Suprapubic skin (tissue), 4 donors: Measurements from ENCODE around the gene ZNRF3. TPM values are rescaled to one million over a fixed set of nuclear protein-coding genes. Genes with fewer than 3 reads are reported as not detected.

Experiments used
- DNase-seq, 2 donors: peaks; one replicate each; pipeline ENCODE4 v3.0.0-alpha.2; 2019; ENCODE audit warnings: low spot score in 2 of 2
- H3K27ac ChIP-seq: fragments of 200-600 bp; sonication (generic); one replicate; pipeline ENCODE4 v1.5.1; 2019
- H3K27me3 ChIP-seq: fragments of 200-600 bp; sonication (generic); one replicate; pipeline ENCODE4 v1.5.1; 2019
- H3K36me3 ChIP-seq: fragments of 200-600 bp; sonication (generic); one replicate; pipeline ENCODE4 v1.5.1; 2019
- H3K4me1 ChIP-seq: fragments of 200-600 bp; sonication (generic); one replicate; pipeline ENCODE4 v1.5.1; 2019
- H3K4me3 ChIP-seq: fragments of 200-600 bp; sonication (generic); one replicate; pipeline ENCODE4 v1.5.1; 2019; ENCODE audit warnings: mild to moderate bottlenecking
- H3K9me3 ChIP-seq: fragments of 200-600 bp; sonication (generic); one replicate; pipeline ENCODE4 v1.5.1; 2019
- EP300 ChIP-seq: sonication (generic); formaldehyde crosslinking; IDR thresholded peaks from one replicate; pipeline ENCODE4 v1.6.1; 2017; ENCODE audit warnings: antibody characterized with exemption
- POLR2A ChIP-seq, 2 donors: fragments of 450-650 bp; IDR thresholded peaks; one replicate each; pipeline ENCODE4 v1.6.1; 2017; ENCODE audit warnings: antibody characterized with exemption in 2 of 2, mild to moderate bottlenecking in 2 of 2, moderate library complexity in 2 of 2
- POLR2AphosphoS5 ChIP-seq, 3 donors: sonication (generic); formaldehyde crosslinking; IDR thresholded peaks; one replicate each; pipeline ENCODE4 v1.6.1; 2017; ENCODE audit warnings: antibody characterized with exemption in 3 of 3
- WGBS: methylation state at CpG from one replicate; pipeline ENCODE4 v1.1.5; 2018; 5-methylcytosine and 5-hydroxymethylcytosine counted together
- total RNA-seq, 4 donors: library from RNA; depleted of rRNA; stranded (reverse); fragments of >200 nt; gene quantifications; one replicate each; pipeline ENCODE4 v1.1.0, GENCODE V29; 2016
- TF ChIP-seq, protein P1 (sequence below), 2 donors: fragments of 200-600 bp in 1 of 2; fragments of 450-650 bp in 1 of 2; sonication (generic) in 1 of 2; IDR thresholded peaks; one replicate each; pipeline ENCODE4 v1.5.1; 2016 to 2019; ENCODE audit warnings: antibody characterized with exemption in 2 of 2, mild to moderate bottlenecking in 1 of 2, moderate library complexity in 1 of 2

Gene ZNRF3
- total RNA-seq, 4 donors from 2014 or later = 13.3 to 20.7 (median 18.4) TPM

DNA sequence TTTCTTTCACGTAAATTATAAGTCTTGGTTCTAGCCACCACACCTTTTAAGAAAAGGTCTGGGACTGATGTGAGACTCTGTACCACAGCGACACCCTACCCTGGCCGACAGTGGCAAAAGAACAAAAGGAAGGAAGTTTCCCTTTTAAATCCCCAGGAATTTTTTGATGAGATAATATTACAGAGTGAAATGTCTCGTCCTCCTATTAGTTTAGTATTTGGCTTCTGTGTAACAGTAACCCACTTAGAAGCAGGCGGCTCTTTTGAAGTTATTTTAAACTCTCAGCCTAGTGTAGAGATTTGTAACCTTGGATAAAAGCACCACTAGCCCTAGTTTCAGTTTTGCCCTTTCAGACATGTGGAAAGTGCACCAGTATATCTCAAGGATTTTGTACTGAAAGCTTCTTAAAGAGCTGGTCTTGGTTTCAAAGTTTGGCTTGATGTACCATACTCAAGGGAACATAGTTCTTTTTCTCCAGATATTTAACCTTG lies 94.2 kb downstream of the ZNRF3 start:
- H3K27ac ChIP-seq = no peak overlapping the region
- WGBS = 42% methylated on average over 5 of the region's 5 CpGs
- H3K27me3 ChIP-seq = no peaks in the 10 kb centered on the region
- no peak for DNase-seq
- TF ChIP-seq EP300 (no peak), POLR2AphosphoS5 (IDR thresholded peaks at IDR 0.05) (no peak), POLR2A (IDR thresholded peaks at IDR 0.05) (no peak)
- TF ChIP-seq, protein P1, sequence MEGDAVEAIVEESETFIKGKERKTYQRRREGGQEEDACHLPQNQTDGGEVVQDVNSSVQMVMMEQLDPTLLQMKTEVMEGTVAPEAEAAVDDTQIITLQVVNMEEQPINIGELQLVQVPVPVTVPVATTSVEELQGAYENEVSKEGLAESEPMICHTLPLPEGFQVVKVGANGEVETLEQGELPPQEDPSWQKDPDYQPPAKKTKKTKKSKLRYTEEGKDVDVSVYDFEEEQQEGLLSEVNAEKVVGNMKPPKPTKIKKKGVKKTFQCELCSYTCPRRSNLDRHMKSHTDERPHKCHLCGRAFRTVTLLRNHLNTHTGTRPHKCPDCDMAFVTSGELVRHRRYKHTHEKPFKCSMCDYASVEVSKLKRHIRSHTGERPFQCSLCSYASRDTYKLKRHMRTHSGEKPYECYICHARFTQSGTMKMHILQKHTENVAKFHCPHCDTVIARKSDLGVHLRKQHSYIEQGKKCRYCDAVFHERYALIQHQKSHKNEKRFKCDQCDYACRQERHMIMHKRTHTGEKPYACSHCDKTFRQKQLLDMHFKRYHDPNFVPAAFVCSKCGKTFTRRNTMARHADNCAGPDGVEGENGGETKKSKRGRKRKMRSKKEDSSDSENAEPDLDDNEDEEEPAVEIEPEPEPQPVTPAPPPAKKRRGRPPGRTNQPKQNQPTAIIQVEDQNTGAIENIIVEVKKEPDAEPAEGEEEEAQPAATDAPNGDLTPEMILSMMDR (IDR thresholded peaks at IDR 0.05) = no peak
- peaks cover 23% of the 10 kb centered on the region for H3K4me1 ChIP-seq
- no peaks in the 10 kb centered on the region for H3K36me3 ChIP-seq
- no peaks in the 10 kb centered on the region for H3K9me3 ChIP-seq
- peak overlapping the region; percentile 20 for H3K4me3 ChIP-seq

DNA sequence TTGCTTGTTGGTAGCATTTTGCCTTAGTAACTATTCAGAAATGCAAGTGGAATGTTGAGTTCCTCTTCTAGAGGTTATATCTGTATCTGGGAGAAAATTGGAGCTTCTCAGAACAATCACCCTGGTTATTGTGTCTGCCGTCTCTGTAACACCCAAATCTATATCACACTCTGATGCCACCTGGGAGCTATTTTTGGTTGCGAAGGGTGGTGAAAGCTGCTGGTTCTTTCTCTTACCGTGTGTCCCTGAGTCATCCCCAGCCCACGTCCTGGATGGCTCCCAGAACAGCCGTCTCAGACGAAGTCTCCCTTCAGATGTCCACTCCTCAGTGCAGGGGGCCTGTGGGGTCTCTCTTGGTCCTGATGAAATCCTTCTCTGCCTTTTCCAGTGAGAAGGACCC lies 94.8 kb downstream of the ZNRF3 start:
- 34% methylated on average over 6 of the region's 6 CpGs for WGBS
- no peak for DNase-seq
- no peaks in the 10 kb centered on the region for H3K27me3 ChIP-seq
- TF ChIP-seq EP300 (no peak), POLR2AphosphoS5 (IDR thresholded peaks at IDR 0.05) (no peak), POLR2A (IDR thresholded peaks at IDR 0.05) (no peak)
- peaks cover 25% of the 10 kb centered on the region for H3K4me1 ChIP-seq
- H3K9me3 ChIP-seq = no peaks in the 10 kb centered on the region
- H3K4me3 ChIP-seq = no peak overlapping the region
- no peaks in the 10 kb centered on the region for H3K36me3 ChIP-seq
- no peak overlapping the region for H3K27ac ChIP-seq

DNA sequence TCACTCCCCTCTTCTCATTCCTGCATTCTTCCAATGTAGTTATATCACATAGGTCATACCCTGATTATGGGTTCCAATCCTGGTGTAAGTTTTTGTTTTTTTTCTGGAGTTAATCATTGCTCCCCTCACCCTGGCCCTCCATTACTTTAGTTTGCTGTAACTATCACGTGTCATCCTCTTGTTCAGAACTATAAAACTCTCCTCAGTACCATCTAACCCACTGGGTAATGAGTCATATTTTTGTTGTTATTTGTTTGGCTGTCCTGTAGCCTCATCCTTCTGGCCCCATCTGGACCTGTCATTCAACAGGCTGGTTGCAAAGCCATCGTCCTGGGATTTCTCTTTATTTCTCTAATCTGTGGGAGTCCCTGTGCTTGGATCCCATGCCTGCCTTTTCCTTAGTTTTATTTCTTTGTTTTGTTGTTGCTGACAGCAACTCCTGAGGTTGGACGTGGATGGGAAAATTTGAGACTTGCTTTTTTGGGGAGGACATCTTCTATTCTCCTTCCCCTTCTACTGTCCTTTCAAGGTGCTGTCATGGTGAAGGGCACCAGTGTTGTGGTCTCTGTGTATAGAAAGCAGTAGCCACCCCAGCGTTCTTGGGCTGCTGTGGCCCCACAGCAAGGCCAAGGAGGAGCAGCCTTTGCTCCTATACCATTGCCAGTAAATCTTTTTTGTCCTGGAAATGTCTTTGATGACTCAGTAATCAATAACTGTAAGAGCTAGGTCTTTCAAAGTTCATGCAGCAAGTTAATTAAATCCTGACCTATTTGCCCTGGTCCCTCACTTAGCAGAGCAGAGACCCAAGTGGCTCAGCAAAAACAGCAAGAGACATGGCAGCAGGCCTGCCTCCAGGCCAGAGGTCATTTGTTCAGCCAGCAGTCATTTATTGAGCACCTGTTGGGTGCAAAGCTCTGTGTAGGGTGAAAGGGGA lies 95.8 kb downstream of the ZNRF3 start:
- TF ChIP-seq, protein P1 (IDR thresholded peaks at IDR 0.05) = no peak
- TF ChIP-seq POLR2AphosphoS5 (IDR thresholded peaks at IDR 0.05) (no peak), POLR2A (IDR thresholded peaks at IDR 0.05) (no peak), EP300 (no peak)
- DNase-seq = no peak
- 80% methylated on average over 4 of the region's 4 CpGs for WGBS
- Histone ChIP-seq H3K4me3 (no peak overlapping the region), H3K27me3 (no peaks in the 10 kb centered on the region), H3K36me3 (no peaks in the 10 kb centered on the region), H3K9me3 (no peaks in the 10 kb centered on the region), H3K4me1 (peaks cover 29% of the 10 kb centered on the region), H3K27ac (no peak overlapping the region)

DNA sequence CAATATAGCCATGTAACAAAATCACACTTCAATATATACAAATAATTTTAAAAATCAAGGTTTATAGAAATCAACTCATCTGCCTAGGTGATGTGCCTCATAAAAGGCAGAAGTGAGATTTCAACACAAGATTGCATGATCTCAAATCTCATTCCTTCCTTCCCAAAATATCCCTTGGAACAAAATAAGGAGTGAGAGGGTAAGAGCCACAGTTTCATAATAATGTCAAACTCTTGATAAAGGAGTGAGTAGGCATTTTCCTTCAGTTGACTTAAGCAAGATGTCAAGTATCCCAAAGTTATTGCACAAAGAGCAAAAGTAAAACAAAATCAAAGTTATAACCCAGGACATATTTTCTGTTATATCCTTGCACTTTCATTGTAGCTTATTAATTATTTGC lies 97.0 kb downstream of the ZNRF3 start:
- H3K9me3 ChIP-seq = no peaks in the 10 kb centered on the region
- TF ChIP-seq POLR2AphosphoS5 (IDR thresholded peaks at IDR 0.05) (no peak), POLR2A (IDR thresholded peaks at IDR 0.05) (no peak), EP300 (no peak)
- TF ChIP-seq, protein P1 (IDR thresholded peaks at IDR 0.05) = no peak
- H3K36me3 ChIP-seq = no peaks in the 10 kb centered on the region
- DNase-seq = no peak
- peaks cover 29% of the 10 kb centered on the region for H3K4me1 ChIP-seq
- H3K27ac ChIP-seq = no peak overlapping the region
- H3K27me3 ChIP-seq = no peaks in the 10 kb centered on the region
- H3K4me3 ChIP-seq = no peak overlapping the region

DNA sequence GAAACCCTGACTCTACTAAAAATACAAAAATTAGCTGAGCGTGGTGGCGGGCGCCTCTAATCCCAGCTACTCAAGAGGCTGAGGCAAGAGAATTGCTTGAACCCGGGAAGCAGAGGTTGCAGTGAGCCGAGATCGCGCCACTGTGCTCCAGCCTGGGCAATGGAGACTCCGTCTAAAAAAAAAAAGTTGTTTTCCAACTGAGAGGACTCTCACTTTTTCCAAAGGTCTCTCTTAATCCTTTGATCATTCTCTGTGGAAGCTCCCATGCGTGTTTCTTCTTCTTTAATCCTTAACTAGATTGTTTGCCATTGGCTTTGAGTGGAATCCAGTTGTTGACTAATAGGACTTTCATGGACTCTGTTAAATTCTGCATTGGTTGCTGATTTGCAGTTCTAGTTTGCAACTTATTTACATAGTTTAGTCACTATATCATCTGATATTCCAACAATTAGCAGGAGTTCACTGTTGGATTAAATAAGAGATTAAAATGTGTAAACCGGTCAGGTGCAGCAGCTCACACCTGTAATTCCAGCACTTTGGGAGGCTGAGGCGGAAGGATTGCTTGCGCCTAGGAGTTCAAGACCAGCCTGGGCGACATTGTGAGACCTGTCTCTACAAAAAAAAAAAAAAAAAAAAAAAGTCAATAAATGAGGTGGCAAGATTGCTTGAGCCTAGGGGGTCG lies 98.6 kb downstream of the ZNRF3 start:
- no peak for DNase-seq
- Histone ChIP-seq H3K27me3 (no peaks in the 10 kb centered on the region), H3K4me1 (peaks cover 19% of the 10 kb centered on the region), H3K9me3 (no peaks in the 10 kb centered on the region), H3K4me3 (no peak overlapping the region), H3K36me3 (no peaks in the 10 kb centered on the region), H3K27ac (no peak overlapping the region)
- WGBS = 91% methylated on average over 14 of the region's 14 CpGs
- TF ChIP-seq EP300 = no peak
- no peak for TF ChIP-seq POLR2A (IDR thresholded peaks at IDR 0.05)
- TF ChIP-seq, protein P1 (IDR thresholded peaks at IDR 0.05) = no peak
- no peak for TF ChIP-seq POLR2AphosphoS5 (IDR thresholded peaks at IDR 0.05)
